HG02763 (cell line): Measurements from ENCODE around the gene CEACAM5.

Source experiments
- ATAC-seq: cut with Tn5 transposase; IDR thresholded peaks from one replicate; pipeline ENCODE4 v1.9.1; 2021; ENCODE audit warnings: mild to moderate bottlenecking, moderate library complexity; ENCODE audit not compliant: unreplicated experiment

The CEACAM5 gene

GRCh38 chr19:41708481-41708880 is at the start of gene CEACAM5:
CEACAM5 (plus strand) TSS chr19:41708626; CDS start chr19:41708732, 106 bp downstream.
- no peak for ATAC-seq

GRCh38 chr19:41666075-41666474 is 42.4 kb upstream of the CEACAM5 start:
- no peak for ATAC-seq

DNA sequence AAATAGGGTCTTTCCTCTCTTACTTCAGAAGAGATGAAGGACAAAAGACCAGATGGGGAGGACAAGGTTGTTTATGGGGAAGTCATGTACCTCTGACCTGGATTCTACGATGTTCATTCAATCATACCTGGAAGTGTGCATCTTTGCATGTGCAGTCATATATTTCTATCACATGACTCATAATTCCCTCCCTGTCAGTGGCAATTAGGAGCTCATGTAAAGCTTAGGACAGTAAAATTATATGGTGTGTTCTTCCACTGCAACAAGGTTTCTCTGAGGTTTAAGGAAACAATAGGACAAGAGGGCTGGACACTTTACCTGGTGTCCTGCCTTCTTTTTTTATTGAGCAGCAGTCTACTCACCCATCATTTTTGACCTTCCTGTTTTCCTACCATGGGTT is 40.1 kb upstream of the CEACAM5 start:
- no peak for ATAC-seq

DNA sequence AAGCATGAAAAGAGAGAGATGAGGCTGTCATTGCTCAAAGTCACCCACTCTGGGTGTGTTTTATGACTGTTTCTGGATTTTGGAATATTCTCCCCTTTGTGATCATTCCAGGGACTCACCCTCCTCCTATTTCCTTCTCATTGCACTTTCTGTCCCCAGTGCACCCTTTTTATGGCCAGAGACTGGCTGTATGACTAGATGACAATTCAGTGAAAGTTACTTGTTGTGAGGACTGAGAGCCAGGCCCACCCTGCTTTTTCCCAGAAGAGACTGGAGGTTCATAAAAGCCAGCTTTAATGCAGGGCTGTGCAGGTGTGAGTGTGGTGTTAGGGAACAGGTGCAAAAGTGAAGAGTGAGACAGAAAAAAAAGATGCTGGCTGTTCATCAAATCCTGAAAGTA is 37.7 kb upstream of the CEACAM5 start:
- no peak for ATAC-seq

- no peak for ATAC-seq
These were observed 36.9 kb upstream of the CEACAM5 start for GRCh38 chr19:41671486-41671885.

GRCh38 chr19:41682437-41682836 is 26.0 kb upstream of the CEACAM5 start:
- ATAC-seq, result no peak

- no peak for ATAC-seq
These were observed 21.0 kb upstream of the CEACAM5 start for GRCh38 chr19:41687419-41687818.

- ATAC-seq, result no peak
These were observed 20.3 kb upstream of the CEACAM5 start, which contains the start of gene CEACAM7 for GRCh38 chr19:41688098-41688497. CEACAM7 (minus strand) TSS chr19:41688270; CDS start chr19:41688165, 105 bp downstream.

DNA sequence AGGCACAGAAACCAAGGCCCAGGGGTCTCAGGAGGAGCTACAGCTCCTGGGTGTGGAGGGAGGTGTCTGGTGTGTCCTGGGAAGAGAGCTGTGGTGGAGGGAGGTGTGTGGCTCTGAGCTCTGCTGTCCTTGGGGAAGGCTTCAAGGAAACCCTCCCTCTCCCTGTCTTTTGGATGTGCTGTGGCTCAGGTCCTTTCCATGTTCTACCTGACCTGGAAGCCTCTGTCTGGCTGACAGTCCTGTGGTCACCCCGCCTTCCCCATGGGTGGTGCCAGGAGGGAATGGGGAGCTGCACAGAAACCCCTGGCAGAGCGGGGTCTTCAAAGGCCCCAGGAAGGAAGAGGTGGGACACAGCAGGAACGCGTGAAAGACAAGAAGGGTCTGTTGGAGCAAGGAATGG is 19.7 kb upstream of the CEACAM5 start:
- ATAC-seq, result no peak

DNA sequence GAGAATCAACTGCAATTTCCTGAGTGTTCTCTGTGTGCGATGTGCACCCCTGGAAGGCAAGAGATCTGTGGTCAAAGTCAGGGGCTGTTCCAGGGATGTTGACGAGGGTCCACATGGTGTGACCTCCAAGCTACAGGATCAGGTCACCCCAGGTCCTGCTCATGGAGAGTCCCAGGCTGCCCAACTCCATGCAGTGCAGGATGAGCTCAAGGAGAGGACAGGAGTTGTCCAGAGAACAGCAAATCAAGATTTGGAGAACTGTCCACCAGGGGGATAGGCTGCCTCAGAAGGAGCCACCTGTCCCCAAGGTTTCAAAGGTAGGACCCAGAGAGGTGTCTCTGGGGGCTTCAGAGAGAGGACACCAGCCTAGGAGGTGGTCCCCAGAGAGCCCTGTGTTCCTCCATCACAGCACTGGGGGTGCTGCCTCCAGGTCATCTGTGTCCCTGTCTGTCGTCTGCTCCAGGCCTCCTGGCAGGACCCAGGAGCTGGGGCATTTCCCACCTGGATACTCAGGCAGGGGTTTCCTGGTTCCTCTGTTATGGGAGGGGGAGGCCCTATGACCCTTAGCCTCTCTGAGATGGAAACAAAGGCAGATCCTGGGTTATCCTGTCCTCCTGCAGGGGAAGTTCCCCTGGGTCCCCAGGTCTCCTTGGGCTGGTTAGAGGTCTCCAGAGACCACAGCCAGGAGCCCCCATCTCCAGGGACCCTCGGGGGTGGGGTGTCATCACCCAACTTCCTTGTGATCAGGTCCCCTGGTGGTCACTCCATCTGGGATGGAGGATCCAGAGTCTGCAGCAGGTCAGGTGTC is 18.2 kb upstream of the CEACAM5 start:
- no peak for ATAC-seq

GRCh38 chr19:41690801-41691065 is 17.7 kb upstream of the CEACAM5 start:
- no peak for ATAC-seq

- no peak for ATAC-seq
These were observed 17.0 kb upstream of the CEACAM5 start for GRCh38 chr19:41691268-41691970.

DNA sequence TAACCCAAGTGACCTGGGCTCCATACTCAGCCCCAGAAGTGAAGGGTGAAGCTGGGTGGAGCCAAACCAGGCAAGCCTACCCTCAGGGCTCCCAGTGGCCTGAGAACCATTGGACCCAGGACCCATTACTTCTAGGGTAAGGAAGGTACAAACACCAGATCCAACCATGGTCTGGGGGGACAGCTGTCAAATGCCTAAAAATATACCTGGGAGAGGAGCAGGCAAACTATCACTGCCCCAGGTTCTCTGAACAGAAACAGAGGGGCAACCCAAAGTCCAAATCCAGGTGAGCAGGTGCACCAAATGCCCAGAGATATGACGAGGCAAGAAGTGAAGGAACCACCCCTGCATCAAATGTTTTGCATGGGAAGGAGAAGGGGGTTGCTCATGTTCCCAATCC is 14.2 kb upstream of the CEACAM5 start:
- no peak for ATAC-seq

- no peak for ATAC-seq
These were observed 13.4 kb upstream of the CEACAM5 start for GRCh38 chr19:41694831-41695635.

DNA sequence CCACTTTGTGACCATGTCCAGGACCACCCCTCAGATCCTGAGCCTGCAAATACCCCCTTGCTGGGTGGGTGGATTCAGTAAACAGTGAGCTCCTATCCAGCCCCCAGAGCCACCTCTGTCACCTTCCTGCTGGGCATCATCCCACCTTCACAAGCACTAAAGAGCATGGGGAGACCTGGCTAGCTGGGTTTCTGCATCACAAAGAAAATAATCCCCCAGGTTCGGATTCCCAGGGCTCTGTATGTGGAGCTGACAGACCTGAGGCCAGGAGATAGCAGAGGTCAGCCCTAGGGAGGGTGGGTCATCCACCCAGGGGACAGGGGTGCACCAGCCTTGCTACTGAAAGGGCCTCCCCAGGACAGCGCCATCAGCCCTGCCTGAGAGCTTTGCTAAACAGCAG is 12.7 kb upstream of the CEACAM5 start:
- no peak for ATAC-seq

DNA sequence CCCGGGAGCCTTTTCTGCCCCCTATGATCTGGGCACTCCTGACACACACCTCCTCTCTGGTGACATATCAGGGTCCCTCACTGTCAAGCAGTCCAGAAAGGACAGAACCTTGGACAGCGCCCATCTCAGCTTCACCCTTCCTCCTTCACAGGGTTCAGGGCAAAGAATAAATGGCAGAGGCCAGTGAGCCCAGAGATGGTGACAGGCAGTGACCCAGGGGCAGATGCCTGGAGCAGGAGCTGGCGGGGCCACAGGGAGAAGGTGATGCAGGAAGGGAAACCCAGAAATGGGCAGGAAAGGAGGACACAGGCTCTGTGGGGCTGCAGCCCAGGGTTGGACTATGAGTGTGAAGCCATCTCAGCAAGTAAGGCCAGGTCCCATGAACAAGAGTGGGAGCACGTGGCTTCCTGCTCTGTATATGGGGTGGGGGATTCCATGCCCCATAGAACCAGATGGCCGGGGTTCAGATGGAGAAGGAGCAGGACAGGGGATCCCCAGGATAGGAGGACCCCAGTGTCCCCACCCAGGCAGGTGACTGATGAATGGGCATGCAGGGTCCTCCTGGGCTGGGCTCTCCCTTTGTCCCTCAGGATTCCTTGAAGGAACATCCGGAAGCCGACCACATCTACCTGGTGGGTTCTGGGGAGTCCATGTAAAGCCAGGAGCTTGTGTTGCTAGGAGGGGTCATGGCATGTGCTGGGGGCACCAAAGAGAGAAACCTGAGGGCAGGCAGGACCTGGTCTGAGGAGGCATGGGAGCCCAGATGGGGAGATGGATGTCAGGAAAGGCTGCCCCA is 11.8 kb upstream of the CEACAM5 start:
- no peak for ATAC-seq

- ATAC-seq, result no peak
These were observed 11.1 kb upstream of the CEACAM5 start for GRCh38 chr19:41697198-41697855.

GRCh38 chr19:41698746-41699230 is 9.6 kb upstream of the CEACAM5 start:
- no peak for ATAC-seq

DNA sequence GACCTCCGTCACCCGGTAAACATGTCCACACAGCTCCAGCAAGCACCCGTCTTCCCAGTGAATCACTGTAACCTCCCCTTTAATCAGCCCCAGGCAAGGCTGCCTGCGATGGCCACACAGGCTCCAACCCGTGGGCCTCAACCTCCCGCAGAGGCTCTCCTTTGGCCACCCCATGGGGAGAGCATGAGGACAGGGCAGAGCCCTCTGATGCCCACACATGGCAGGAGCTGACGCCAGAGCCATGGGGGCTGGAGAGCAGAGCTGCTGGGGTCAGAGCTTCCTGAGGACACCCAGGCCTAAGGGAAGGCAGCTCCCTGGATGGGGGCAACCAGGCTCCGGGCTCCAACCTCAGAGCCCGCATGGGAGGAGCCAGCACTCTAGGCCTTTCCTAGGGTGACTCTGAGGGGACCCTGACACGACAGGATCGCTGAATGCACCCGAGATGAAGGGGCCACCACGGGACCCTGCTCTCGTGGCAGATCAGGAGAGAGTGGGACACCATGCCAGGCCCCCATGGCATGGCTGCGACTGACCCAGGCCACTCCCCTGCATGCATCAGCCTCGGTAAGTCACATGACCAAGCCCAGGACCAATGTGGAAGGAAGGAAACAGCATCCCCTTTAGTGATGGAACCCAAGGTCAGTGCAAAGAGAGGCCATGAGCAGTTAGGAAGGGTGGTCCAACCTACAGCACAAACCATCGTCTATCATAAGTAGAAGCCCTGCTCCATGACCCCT is 9.0 kb upstream of the CEACAM5 start:
- ATAC-seq, result no peak

- no peak for ATAC-seq
These were observed 8.5 kb upstream of the CEACAM5 start for GRCh38 chr19:41699968-41700323.
